Smooth muscle cell (in vitro differentiated cells): ENCODE data around the gene CFAP52. TPM values are rescaled to one million over a fixed set of nuclear protein-coding genes. Genes with fewer than 3 reads are reported as not detected.

Source experiments
- DNase-seq: peaks from one replicate; lab custom pipeline; 2025; ENCODE audit not compliant: unreplicated experiment; lab: John Stamatoyannopoulos, UW
- H2AFZ ChIP-seq: fragments of 200-600 bp; sonication (generic); 2 replicates; pipeline ENCODE4 v1.6.0; 2016; ENCODE audit warnings: antibody characterized with exemption, low read depth, mild to moderate bottlenecking
- H3F3A ChIP-seq: fragments of 200-600 bp; sonication (generic); 2 replicates; pipeline ENCODE4 v1.6.0; 2017; ENCODE audit warnings: antibody characterized with exemption, low read depth
- H3K27ac ChIP-seq: fragments of 200-600 bp; sonication (generic); 2 replicates; pipeline ENCODE4 v1.5.1; 2016; ENCODE audit warnings: low read depth, mild to moderate bottlenecking
- H3K27me3 ChIP-seq: fragments of 200-600 bp; sonication (generic); 2 replicates; pipeline ENCODE4 v1.6.1; 2016; ENCODE audit warnings: low read depth, mild to moderate bottlenecking
- H3K36me3 ChIP-seq: fragments of 200-600 bp; sonication (generic); 2 replicates; pipeline ENCODE4 v1.5.1; 2016; ENCODE audit warnings: low read depth
- H3K4me1 ChIP-seq: fragments of 200-600 bp; sonication (generic); 2 replicates; pipeline ENCODE4 v1.5.1; 2016; ENCODE audit warnings: low read depth
- H3K4me2 ChIP-seq: fragments of 200-600 bp; sonication (generic); 2 replicates; pipeline ENCODE4 v1.6.0; 2016; ENCODE audit warnings: mild to moderate bottlenecking
- H3K4me3 ChIP-seq: fragments of 200-600 bp; sonication (generic); 2 replicates; pipeline ENCODE4 v1.5.1; 2016; ENCODE audit warnings: mild to moderate bottlenecking
- H3K79me2 ChIP-seq: fragments of 200-600 bp; sonication (generic); 2 replicates; pipeline ENCODE4 v1.6.0; 2016; ENCODE audit warnings: low read depth, mild to moderate bottlenecking
- H3K9ac ChIP-seq: fragments of 200-600 bp; sonication (generic); 2 replicates; pipeline ENCODE4 v1.6.0; 2016; ENCODE audit warnings: low read depth
- H3K9me3 ChIP-seq: fragments of 200-600 bp; sonication (generic); replicated peaks from 2 replicates; pipeline ENCODE4 v1.5.1; 2016; ENCODE audit warnings: low read depth
- H4K20me1 ChIP-seq: fragments of 200-600 bp; sonication (generic); 2 replicates; pipeline ENCODE4 v1.6.0; 2016; ENCODE audit warnings: low read depth
- WGBS: methylation state at CpG from one replicate; pipeline ENCODE4 v1.1.7; 2016; ENCODE audit warnings: low lambda C conversion rate; 5-methylcytosine and 5-hydroxymethylcytosine counted together
- polyA plus RNA-seq: library from polyadenylated mRNA; unstranded; fragments of >200 nt; fragmentation: Nextera tagmentation; extraction: Ambion mirVana; gene quantifications from 2 replicates; pipeline ENCODE4 v1.2.1, GENCODE V29; 2016
- total RNA-seq: library from RNA; depleted of rRNA; stranded (reverse); fragments of >200 nt; gene quantifications from 2 replicates; pipeline ENCODE4 v1.2.3, GENCODE V29; 2014
- TF ChIP-seq, protein P1 (sequence below): fragments of 200-600 bp; sonication (generic); IDR thresholded peaks from 2 replicates; pipeline ENCODE4 v1.5.1; 2017; ENCODE audit warnings: borderline replicate concordance, mild to moderate bottlenecking, antibody characterized with exemption; ENCODE audit not compliant: insufficient read depth, poor library complexity, severe bottlenecking

CFAP52 gene
- total and polyA plus RNA-seq, 2 experiments from 2014 or later = not detected

DNA sequence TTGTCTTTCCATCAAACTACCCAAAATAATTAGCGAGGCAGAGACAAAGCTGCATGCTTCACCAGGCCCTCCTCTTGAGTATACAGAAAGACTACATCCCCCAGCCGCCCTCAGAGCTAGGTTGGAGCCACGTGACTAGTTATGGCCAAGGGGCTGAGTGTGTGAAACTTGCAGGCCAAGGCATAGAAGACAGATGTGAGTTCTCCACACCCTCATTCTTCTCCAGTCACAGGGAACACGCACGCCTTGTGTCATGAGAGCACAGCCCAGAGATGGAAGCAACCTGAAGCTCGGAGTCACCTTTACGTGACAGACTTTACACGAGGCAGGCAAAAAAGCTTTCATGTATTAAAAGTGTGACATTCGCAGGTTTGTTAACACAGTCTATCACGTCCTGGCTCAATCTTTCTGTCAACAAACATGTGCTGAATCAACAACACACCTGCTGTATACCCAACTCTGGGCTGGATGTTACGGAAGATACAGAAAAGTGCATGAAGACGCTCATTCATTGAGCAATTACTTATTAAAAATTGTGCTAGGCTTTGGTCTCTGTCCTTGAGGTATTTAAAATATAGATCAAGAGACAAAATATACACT lies 39.2 kb upstream of the CFAP52 start:
- Histone ChIP-seq H4K20me1 (peaks cover 8% of the 10 kb centered on the region), H3K4me1 (peaks cover 15% of the 10 kb centered on the region), H3K79me2 (no peaks in the 10 kb centered on the region), H3K4me2 (no peak overlapping the region), H3K27ac (no peak overlapping the region), H3K36me3 (no peaks in the 10 kb centered on the region), H3F3A (no peaks in the 10 kb centered on the region), H3K9me3 (no peaks in the 10 kb centered on the region), H3K27me3 (no peaks in the 10 kb centered on the region), H2AFZ (no peak overlapping the region), H3K9ac (no peak overlapping the region), H3K4me3 (no peak overlapping the region)
- TF ChIP-seq, protein P1, sequence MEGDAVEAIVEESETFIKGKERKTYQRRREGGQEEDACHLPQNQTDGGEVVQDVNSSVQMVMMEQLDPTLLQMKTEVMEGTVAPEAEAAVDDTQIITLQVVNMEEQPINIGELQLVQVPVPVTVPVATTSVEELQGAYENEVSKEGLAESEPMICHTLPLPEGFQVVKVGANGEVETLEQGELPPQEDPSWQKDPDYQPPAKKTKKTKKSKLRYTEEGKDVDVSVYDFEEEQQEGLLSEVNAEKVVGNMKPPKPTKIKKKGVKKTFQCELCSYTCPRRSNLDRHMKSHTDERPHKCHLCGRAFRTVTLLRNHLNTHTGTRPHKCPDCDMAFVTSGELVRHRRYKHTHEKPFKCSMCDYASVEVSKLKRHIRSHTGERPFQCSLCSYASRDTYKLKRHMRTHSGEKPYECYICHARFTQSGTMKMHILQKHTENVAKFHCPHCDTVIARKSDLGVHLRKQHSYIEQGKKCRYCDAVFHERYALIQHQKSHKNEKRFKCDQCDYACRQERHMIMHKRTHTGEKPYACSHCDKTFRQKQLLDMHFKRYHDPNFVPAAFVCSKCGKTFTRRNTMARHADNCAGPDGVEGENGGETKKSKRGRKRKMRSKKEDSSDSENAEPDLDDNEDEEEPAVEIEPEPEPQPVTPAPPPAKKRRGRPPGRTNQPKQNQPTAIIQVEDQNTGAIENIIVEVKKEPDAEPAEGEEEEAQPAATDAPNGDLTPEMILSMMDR = no peak
- no peak for DNase-seq
- WGBS = 96% methylated on average over 12 of the region's 12 CpGs

DNA sequence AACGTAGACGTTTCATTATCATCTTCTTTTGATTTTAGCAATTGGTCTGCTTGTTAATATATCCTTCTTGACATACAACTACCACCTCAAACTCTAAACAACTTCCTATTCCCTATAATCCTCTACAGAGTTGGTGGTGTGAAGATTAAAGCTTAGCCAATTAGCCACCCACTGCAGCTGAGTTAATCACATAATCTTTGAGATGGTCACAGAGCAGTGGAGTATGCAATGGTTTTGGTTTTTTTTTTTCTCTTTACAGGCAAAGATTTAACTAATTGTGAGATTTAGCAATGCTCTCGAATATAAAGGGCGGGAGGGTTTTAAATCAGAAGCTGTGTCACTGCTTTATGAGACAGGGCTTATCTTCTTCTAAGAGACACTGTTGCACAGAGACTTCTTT lies 37.8 kb upstream of the CFAP52 start:
- Histone ChIP-seq H2AFZ (no peak overlapping the region), H3K4me1 (peaks cover 15% of the 10 kb centered on the region), H3K9ac (no peak overlapping the region), H4K20me1 (peaks cover 8% of the 10 kb centered on the region), H3K9me3 (no peaks in the 10 kb centered on the region), H3F3A (no peaks in the 10 kb centered on the region), H3K79me2 (no peaks in the 10 kb centered on the region), H3K4me2 (peak overlapping the region; percentile 39), H3K36me3 (no peaks in the 10 kb centered on the region), H3K27ac (no peak overlapping the region), H3K27me3 (no peaks in the 10 kb centered on the region), H3K4me3 (no peak overlapping the region)
- DNase-seq = no peak
- TF ChIP-seq, protein P1 = no peak
- 38% methylated on average over 4 of the region's 4 CpGs for WGBS

DNA sequence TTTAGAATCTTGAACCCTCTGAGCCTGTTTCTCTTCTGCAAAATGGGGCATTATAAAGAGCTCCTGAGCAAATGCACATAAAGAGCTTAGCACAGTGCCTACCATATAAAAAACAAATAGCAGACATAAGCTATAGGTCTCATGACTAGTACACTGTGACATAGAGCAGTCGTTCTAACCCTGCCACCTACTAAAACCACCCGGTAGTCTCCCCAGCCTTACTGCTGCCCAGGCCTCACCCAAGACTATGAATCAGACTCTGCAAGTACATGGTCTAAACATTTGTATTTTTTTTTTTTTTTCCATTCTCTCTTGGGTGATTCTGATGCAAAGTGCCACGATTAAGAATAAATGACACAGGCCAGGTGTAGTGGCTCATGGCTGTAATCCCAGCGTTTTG lies 34.7 kb upstream of the CFAP52 start:
- WGBS = 85% methylated on average over 4 of the region's 4 CpGs
- TF ChIP-seq, protein P1 = no peak
- Histone ChIP-seq H4K20me1 (peaks cover 8% of the 10 kb centered on the region), H3K27me3 (no peaks in the 10 kb centered on the region), H3K79me2 (no peaks in the 10 kb centered on the region), H3K9ac (no peak overlapping the region), H2AFZ (no peak overlapping the region), H3K36me3 (no peaks in the 10 kb centered on the region), H3K27ac (no peak overlapping the region), H3K4me3 (no peak overlapping the region), H3K4me2 (no peak overlapping the region), H3K4me1 (peaks cover 15% of the 10 kb centered on the region), H3F3A (no peaks in the 10 kb centered on the region), H3K9me3 (no peaks in the 10 kb centered on the region)
- DNase-seq = no peak

DNA sequence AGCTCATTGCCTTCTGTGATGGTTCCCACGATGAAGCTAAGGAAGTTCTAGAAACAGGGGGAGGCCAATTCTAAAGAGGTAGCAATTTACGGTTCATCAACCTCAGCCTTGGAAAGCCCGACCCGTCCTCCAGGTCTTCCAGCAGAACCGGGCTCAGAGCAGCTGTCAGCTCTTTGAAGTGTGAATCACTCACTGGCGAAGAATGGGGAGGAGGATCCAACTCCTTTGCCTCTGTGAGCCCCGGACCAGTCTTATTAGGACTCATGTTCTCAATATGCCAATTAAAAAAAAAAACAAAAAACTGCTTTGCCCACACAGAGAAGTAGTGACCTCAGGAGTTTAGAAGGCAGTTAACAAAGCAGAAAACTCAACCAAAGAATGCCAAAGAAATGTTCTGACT lies 32.2 kb upstream of the CFAP52 start:
- Histone ChIP-seq H3K36me3 (no peaks in the 10 kb centered on the region), H3K9ac (no peak overlapping the region), H3K27me3 (no peaks in the 10 kb centered on the region), H3K4me2 (no peak overlapping the region), H3K4me1 (peaks cover 7% of the 10 kb centered on the region), H3K4me3 (no peak overlapping the region), H3F3A (no peaks in the 10 kb centered on the region), H3K27ac (no peak overlapping the region), H3K9me3 (no peaks in the 10 kb centered on the region), H4K20me1 (no peaks in the 10 kb centered on the region), H3K79me2 (no peaks in the 10 kb centered on the region), H2AFZ (no peak overlapping the region)
- no peak for DNase-seq
- TF ChIP-seq, protein P1 = no peak
- 53% methylated on average over 7 of the region's 7 CpGs for WGBS
